Loucy (cell line): ENCODE measurements around the gene ST7L.

ENCODE experiments used
- CTCF ChIP-seq: fragments of 200-600 bp; sonication (generic); conservative IDR thresholded peaks from 2 replicates; pipeline ENCODE4 v1.5.1; 2014; ENCODE audit warnings: mild to moderate bottlenecking, antibody characterized with exemption, low read length
- EZH2phosphoT487 ChIP-seq: fragments of 200-600 bp; IDR thresholded peaks from 2 replicates; pipeline ENCODE4 v1.6.1; 2018; ENCODE audit warnings: antibody characterized with exemption, mild to moderate bottlenecking, moderate library complexity, borderline replicate concordance

GRCh38 chr1:112565800-112566199, 53.1 kb downstream of the ST7L start:
- TF ChIP-seq CTCF (no peak), EZH2phosphoT487 (no peak)
